NCI-H748 (cell line): ENCODE measurements around the gene EMX1.

Source experiments
- DNase-seq: peaks from one replicate; lab custom pipeline; 2025; ENCODE audit not compliant: unreplicated experiment; lab: John Stamatoyannopoulos, UW

Gene EMX1

DNA sequence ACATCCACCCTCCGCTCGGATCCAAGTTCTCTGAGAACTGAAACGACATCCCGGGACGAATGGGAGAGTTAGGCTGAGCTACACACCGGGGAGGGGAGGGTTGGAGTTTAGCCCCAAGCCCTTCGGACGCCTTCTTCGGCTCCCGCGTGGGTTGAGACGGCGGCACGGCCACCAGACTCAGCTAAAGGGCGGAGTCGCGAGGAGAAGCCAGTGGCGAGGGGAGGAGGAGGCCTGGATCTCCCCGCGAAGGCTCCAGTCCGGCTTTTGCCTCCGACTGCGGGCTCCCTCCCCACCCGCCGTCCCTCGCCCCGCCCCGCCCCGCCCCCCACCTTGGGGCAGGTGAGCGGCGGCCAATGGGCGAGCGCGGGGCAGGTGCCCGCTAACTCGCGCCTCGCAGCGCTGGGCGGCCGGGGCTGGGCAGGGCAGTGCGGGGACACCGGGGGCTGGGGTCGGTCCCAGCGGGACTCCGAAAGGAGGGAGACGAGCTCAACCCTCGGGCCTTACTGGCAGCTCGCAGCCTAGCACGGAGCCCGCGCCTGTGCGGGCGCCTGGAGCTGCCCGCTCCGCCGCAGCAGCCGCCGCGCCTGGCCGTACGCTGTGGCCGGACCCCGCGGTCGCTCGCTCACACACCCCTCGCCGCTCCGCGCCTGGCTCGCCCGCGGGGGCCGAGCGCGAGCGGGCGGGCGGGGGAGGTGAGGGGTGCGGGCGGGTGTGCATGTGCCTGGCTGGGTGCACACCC is at the start of gene EMX1:
TSS of gene EMX1 (plus strand) at position 382 of the 739 bp plus-strand sequence. CDS start at position 716, 334 bp downstream.
- peak; percentile 54 for DNase-seq

DNA sequence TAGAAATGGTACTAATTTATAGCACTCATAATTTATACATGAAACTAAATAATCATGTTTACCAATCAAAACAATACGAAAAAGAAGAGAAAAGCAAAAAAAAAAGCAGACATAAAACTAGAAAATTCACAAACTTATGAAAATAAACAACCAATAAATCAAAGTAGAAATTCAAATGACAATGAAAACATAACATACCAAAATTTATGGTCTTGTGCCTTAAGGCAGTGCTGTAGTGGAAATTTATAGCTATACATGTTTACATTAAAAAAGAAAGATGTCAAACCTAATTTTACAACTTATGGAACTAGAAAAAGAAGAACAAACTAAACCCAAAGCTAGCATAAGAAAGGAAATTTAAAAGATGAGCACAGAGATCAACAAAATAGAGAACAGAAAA is 46.3 kb upstream of the EMX1 start:
- DNase-seq = no peak

DNA sequence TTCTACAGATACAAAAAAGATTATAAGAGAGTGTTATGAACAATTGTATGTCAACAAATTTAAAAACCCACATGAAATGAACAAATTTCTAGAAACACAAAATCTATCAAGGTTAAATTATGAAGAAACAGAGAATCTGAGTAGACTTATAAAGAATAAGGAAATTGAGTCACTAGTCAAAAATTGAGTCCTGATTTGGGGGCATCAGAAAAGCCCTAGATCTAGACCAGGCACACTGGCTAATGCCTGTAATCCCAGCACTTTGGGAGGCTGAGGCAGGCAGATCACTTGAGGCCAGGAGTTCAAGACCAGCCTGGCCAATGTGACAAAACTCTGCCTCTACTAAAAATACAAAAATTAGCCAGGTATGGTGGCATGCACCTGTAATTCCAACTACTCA is 45.4 kb upstream of the EMX1 start:
- DNase-seq = no peak

DNA sequence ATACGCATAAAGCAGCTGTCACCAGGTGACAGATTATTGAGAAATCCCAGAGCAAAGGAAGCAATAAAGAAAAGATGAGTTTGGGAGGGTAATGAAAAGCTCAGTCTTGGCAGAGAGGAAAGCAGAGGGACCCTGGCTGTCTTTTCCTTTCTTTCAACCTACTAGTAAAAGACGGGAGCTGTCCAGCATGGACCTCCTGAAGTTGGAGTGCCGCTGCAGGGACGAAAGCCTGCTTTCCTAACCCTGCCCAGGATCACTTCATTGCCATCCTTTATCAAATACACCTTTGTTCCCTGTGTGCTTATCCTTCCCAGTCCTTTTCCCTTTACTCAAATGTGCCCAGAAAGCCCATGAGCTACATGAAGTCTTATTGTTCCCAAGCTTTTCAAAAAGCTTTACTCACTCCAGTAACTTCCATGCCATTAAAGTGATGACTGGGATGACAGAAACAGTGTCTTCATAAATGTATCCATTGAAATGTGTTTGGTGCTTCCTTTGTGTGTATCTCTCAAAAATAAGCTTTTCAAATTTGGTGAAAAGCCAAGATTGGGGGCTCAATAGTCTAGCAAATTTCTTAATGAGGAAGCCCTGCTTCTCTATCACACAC is 33.9 kb upstream of the EMX1 start:
- no peak for DNase-seq

DNA sequence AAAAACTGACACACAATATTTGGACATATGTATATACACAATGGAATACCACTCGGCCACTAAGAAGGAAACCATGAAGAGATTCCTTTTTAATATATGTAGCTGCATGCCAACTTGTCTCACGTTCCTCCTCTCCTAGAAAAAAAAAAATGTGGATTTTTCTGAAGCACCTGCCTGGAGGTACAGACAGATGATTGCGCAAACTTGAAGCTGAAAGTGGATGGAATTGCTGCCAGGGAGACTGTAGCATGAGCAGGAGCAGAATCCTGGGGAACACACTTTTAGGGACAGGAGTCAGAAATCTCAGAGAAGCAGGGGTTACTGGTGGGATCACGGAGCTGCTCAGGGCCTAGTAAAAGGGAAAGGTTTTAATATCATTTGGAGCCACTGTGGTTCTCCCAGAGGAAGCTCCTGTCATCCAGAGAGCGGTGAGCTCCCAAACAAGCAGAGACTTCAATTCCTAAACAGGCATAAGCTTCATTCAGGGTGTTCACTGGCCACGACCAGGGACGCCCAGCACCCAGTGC is 30.8 kb upstream of the EMX1 start:
- DNase-seq = no peak

DNA sequence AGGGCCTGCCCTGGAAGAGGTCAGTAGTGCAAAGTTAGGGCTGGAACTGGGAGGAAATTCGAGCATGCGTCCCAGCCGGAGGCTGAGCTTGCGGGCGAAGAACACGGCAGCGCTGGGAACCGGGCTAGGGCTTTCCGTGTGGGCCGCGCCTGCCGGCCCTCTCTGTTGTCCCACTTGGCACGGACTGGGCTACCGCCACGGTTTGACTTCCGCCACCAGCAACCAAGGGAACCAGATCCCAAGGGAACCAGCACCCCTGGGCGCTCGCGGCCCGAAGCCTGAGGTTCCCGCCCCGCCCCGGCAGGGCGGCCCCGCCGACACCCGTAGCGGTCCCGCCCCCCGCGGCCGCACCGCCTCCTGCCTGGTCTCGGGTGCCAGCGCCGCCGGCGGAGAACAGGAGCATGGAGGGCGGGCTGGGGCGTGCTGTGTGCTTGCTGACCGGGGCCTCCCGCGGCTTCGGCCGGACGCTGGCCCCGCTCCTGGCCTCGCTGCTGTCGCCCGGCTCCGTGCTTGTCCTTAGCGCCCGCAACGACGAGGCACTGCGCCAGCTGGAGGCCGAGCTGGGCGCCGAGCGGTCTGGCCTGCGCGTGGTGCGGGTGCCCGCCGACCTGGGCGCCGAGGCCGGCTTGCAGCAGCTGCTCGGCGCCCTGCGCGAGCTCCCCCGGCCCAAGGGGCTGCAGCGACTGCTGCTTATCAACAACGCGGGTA is 30.1 kb upstream of the EMX1 start, which contains the start of gene SPR:
TSS of gene SPR (plus strand) at position 377 of the 708 bp plus-strand sequence. CDS start at position 402, 25 bp downstream.
- peak; percentile 59 for DNase-seq

DNA sequence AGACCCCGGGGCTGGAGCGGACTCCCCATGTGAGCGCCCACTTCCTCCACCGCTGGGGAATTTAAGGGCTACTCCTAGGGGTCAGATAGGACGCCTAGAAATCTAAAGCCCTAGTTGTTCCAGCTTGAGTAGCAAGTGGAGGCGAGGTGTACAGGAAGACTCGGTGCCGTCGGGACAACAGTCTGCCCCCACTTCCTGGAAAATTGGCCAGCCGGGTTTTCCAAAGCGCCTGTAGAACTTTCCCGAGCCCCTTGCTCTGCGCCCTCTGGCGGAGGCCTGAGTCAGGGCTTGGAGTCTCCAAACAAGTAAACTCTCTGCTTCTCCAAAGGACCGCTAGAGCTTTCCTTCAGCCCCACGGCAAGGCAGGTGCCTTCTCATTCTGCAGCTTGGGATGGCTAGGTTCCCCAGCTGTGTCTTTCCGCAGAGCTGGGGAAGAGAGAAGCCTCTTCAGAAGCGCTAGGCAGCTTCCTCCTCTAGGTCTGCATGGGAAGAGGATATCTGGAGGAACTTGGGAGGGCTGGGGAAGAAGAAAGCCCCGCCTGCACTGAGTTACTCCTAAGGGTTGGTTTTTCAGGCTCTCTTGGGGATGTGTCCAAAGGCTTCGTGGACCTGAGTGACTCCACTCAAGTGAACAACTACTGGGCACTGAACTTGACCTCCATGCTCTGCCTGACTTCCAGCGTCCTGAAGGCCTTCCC is 29.4 kb upstream of the EMX1 start:
- DNase-seq = peak; percentile 83

DNA sequence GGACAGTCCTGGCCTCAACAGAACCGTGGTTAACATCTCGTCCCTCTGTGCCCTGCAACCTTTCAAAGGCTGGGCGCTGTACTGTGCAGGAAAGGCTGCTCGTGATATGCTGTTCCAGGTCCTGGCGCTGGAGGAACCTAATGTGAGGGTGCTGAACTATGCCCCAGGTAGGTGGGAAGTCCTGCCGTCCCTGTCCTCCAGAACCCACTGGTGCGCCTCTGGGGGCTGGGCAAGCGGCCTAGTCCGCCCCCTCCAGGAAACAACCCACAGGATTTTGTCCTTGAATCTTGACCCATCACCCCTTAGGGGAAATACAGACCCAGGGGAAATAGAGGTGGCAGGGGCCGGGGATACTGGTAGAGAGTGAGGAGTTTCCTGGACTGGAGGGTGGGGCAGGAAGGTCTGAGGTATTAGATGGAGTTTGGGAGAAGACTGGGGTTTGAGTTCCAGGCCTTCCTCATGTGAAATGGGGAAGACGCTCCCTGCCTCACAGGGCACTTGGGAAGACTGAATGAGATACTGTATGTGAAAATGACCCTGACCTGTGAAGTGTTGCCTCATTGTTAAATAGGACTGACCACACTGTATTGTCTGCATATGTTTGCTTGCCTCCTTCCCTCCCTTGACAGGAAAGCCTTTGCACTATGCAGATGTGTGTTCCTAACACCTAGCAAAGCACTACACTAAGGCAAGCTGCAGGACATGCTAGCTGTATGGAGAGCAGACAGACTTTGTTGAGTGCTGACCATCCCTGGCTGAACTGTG is 28.7 kb upstream of the EMX1 start:
- no peak for DNase-seq

DNA sequence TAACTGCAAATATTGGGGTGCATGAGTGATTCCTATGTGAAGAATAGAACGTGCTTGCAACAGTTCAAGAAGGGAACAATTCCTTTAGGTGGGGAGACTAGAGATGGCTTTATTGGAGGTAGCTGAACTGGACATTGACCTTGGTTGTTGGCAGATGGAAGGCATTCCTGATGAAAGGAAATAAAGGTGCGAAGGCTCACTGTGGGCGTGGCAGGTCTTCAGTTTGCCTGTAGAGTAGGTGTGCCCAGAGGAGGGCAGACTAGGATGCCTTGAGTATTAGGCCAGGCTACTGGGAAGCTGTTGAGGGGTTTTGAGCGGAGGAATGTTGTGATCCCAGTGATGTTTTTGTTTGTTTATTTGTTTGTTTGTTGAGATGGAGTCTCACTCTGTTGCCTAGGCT is 27.3 kb upstream of the EMX1 start:
- no peak for DNase-seq

DNA sequence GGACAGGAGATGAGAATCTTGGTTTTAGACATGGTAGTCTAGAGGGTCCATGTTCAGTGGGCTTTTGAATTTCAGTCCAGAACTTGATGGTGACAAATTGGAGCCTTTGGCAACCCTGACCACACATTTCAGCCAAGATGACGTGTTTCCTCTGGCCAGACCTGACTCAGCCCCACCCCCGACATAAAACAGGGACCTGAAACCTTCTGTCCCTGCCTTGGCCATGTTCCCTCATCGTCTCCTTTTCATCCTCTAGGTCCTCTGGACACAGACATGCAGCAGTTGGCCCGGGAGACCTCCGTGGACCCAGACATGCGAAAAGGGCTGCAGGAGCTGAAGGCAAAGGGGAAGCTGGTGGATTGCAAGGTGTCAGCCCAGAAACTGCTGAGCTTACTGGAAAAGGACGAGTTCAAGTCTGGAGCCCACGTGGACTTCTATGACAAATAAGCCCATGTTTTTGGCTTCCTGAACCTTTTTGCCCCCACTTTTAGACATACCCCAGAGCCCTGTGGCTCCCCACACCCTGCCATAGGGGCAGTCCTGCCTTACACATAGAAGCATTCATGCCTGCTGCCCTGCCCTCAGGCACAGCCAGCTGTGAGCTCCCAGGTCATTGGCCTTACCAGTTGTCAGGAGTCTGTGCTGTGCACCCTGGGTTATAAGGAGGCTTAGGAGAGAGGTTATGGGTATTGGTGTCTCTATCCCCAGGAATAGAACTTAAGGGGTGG is 26.1 kb upstream of the EMX1 start:
- no peak for DNase-seq

DNA sequence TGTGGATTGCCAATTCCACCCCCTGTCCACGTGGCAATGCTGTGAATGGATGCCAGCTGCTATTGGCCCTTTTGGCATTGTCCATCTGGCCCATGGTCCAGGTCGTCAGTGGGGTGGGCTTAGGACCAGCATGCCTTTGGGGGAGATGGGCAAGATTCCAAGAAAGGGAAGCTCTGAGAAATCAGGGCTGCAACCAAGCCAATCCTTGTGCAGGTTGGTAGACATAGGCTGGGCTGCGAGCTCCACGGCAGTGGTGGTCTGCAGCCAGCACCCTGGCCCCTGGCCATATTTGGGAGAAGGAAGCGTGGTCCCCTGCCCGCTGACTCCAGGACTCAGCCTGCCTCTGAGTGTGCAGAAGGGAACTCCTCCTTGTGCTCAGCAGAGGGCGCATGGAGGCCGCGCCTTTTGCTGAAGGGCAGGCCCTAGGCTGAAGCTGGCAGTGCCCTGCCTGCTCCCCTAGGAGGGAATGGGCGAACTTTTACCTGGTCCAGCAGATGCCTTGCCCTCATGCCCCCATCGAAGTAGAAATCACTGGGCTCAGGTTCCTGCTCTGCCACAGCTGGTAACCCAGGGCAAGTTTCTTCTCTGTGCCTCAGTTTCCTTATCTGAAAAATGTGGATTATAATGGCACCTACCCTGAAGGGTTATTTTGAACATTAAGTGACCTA is 24.7 kb upstream of the EMX1 start:
- peak; percentile 63 for DNase-seq

DNA sequence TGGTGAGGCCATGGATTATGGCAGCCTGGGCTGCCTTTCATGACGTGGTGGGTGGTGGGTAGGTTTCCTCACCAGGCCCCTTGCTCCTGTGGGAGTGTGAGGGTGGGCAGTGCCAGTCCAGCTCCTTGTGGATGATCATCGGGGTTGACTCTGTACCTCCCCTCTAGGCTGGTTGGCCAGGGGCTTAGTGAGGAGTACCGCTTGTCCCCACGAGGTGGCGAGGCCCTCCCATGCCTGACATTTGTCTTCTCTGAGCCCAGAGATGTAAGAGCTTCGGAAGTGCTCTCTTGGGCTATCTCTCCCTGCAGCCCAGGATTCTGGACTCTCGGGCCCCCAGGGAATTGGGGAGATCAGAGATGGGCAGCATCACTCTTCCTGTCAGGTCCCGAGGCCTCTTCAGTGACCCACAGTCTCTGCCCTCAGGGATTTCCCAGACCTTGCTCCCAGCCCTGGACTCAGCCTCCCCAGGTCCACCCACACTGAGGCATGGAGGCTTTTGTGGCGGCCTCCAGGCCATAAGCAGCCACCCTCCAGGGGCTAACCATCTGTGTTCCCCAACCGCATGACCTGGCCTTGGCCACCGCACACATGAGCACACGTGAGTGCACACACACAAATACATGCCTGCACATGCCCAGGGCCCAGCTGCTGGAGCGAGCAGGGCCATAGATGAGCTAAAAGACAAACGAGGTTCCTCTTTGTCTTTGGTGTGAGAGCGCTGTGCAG is 23.6 kb upstream of the EMX1 start:
- DNase-seq = peak; percentile 53

DNA sequence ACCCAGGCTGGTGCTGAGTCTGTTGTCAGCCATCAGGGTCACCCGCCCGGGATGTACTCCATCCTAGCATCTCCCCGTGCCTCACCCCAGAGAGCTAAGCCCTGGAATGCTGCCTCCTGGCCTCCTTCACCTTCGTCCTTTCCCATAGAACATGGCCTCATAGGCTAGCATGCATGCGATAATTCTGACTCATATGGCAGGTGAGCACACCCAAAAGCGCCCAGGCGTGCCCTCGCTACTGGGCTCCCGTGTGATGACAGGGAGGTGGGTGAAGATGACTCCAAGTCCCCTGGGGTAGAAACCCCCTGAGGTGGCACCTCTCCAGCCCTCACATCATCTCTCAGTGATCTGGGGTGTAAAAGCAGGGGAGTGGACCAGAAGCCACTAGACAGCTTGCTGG is 22.8 kb upstream of the EMX1 start:
- DNase-seq = no peak

DNA sequence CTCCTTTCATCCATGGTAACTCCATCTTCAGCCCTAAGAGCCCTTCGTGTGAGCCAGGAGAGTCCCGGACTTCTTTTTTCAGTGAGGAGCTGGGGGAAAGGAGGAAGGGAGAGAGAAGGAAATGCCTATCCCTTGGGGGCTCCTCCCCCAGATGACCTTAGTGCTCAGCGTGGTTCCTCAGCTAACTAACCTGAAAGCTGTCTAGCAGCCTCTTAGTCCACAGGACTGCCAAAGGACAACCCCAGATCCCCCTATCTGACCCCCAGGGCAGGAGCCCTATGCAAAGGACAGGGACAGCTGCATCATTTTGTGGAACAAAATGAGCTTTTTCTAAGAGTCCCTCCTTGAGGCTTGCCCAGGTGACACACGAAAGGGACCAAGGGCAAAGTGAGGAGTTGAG is 22.2 kb upstream of the EMX1 start:
- no peak for DNase-seq

DNA sequence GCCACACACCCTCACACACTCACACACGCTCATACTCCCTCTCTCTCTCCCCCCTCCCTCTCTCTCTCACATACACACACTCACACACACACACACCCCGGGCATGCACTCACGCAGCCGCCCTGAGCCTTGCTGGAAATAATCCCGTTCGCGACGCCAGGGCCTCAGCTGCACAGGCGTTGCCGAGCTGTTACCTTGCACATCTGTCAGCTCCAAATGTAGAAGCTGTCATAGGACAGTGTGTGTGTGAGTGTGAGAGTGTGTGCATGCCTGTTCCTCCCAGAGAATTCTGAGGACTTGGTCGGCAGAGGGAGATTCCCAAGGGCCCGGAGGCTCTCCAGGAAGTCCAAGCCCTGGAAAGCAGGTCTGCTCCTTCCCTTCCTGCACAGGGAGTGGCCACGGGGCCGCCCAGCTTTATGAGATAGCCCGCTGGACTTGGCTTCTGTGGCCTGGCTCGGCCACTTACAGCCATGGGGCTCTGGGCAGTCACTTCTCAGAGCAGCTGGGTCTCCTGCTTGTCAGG is 21.5 kb upstream of the EMX1 start:
- DNase-seq = no peak

DNA sequence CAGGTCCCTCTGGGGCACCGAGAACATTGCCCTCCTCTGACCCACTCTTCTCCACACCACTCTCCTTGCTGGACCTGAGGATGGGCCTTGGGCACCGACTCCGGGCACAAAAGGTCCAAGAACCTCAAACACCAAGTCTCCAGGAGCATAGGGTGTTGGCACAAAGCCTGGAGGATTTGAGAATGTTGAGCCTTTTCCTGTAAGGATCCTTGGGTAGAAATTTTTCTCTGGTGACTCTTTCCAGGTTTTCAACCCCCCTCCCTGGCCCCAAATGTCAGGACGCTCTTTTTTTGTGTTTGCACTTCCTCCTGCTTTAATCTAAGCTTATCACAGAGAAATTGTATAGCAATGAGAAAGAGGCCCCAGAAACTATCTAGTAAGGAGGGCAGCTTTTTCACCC is 20.9 kb upstream of the EMX1 start:
- no peak for DNase-seq

DNA sequence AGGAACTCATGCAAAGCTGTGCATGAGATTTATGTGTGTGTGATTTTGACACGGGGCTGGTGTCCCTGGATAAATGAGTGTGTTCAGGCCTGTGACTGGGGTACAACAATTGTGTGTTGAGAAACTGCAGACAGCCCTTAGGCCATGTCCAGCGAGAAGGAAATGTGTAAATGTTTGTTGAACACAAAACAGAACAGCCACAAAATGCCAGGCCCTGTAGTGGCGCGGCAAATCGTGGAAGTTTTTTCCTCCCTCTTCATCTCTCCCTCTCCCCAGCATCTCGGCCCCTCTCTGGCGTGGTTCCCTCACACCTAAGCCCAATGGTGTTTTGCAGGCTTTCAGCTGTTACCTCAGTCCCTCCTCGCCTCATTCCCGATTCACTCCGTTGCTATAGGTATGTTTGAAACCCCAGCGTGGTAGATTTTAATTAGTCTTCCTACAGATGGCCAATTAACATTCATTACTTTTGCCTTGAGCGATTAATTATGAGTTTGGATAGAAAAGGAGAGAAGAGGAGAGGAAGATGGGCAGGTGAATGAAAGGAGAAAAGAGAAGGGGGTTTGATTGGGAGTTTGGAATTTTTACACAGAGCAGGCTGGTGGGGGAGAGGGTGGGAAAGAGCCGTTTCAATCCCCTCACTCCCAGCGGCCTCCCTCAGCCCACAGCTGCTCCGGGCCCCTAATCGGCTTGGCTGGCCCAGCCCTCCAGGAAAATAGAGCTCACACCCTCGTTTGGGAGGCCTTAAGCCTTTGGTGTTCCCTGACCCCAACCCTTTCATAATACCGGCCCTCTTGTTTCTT is 19.3 kb upstream of the EMX1 start:
- no peak for DNase-seq

DNA sequence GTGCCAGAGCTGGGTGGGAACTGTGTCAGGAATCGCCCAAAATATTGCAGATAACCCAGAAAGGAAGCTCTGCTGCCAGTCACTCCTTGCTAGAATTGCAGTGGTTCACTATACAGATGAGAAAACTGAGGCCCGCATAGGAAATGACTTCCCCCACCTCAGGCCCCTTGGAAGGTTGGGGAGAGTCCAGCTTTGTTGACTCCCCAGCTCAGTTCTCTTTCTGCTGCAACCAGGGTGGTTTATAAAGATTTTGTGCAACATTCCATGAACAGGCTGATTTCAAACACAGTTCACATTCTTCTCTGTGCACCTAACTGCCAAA is 18.8 kb upstream of the EMX1 start:
- DNase-seq = no peak
